HFFc6 (cell line): ENCODE measurements around the gene CUL3. TPM values are rescaled to one million over a fixed set of nuclear protein-coding genes. Genes with fewer than 3 reads are reported as not detected.

Source experiments
- DNase-seq: peaks from one replicate; pipeline ENCODE4 v3.0.0-alpha.2; 2018
- H3K27ac Mint-ChIP-seq: 2 replicates; pipeline ENCODE4 v1.8.0; 2020; ENCODE audit warnings: mild to moderate bottlenecking, mixed read lengths
- H3K27me3 Mint-ChIP-seq: 2 replicates; pipeline ENCODE4 v1.8.0; 2021; ENCODE audit warnings: mild to moderate bottlenecking, moderate library complexity, mixed read lengths; ENCODE audit not compliant: insufficient read depth
- H3K36me3 Mint-ChIP-seq: 2 replicates; pipeline ENCODE4 v1.8.0; 2021; ENCODE audit warnings: low read depth, mixed read lengths
- H3K4me1 Mint-ChIP-seq: 2 replicates; pipeline ENCODE4 v1.8.0; 2020; ENCODE audit warnings: low read depth, mixed read lengths
- H3K4me3 Mint-ChIP-seq: 2 replicates; pipeline ENCODE4 v1.8.0; 2020; ENCODE audit warnings: mild to moderate bottlenecking, moderate library complexity, mixed read lengths
- H3K9me3 Mint-ChIP-seq: 2 replicates; pipeline ENCODE4 v1.8.0; 2020; ENCODE audit warnings: mild to moderate bottlenecking, mixed read lengths
- total RNA-seq, 6 experiments: library from RNA; stranded (reverse); fragmentation: NEBNext Ultra II Directional; extraction: Animal tissue kit (Norgen Biotek cat#: 25700); gene quantifications; 2 replicates in 1 of 6; 3 replicates in 5 of 6; pipeline ENCODE4 v1.2.3, GENCODE V29; 2021
- TF ChIP-seq, protein P1 (sequence below): fragments of 200-600 bp; sonication (generic); IDR thresholded peaks from 2 replicates; pipeline ENCODE4 v1.5.0; 2021; ENCODE audit warnings: antibody characterized with exemption, mild to moderate bottlenecking

Gene CUL3
- total RNA-seq, 6 experiments from 2014 or later: 76.9 to 88.4 (median 83.3) TPM

- H3K27ac Mint-ChIP-seq: no peak overlapping the region
- H3K4me3 Mint-ChIP-seq: no peak overlapping the region
- TF ChIP-seq, protein P1, sequence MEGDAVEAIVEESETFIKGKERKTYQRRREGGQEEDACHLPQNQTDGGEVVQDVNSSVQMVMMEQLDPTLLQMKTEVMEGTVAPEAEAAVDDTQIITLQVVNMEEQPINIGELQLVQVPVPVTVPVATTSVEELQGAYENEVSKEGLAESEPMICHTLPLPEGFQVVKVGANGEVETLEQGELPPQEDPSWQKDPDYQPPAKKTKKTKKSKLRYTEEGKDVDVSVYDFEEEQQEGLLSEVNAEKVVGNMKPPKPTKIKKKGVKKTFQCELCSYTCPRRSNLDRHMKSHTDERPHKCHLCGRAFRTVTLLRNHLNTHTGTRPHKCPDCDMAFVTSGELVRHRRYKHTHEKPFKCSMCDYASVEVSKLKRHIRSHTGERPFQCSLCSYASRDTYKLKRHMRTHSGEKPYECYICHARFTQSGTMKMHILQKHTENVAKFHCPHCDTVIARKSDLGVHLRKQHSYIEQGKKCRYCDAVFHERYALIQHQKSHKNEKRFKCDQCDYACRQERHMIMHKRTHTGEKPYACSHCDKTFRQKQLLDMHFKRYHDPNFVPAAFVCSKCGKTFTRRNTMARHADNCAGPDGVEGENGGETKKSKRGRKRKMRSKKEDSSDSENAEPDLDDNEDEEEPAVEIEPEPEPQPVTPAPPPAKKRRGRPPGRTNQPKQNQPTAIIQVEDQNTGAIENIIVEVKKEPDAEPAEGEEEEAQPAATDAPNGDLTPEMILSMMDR: no peak
- H3K27me3 Mint-ChIP-seq: no peaks in the 10 kb centered on the region; the same call in 1 of the 2 replicates
- H3K4me1 Mint-ChIP-seq: peaks cover 25% of the 10 kb centered on the region
- H3K9me3 Mint-ChIP-seq: no peaks in the 10 kb centered on the region
- peaks cover 20% of the 10 kb centered on the region for H3K36me3 Mint-ChIP-seq
- DNase-seq: no peak
Observed at GRCh38 chr2:224552771-224553170, 32.4 kb downstream of the CUL3 start.

- H3K27ac Mint-ChIP-seq: no peak overlapping the region
- H3K4me3 Mint-ChIP-seq: no peak overlapping the region
- peaks cover 29% of the 10 kb centered on the region for H3K4me1 Mint-ChIP-seq
- no peaks in the 10 kb centered on the region for H3K9me3 Mint-ChIP-seq
- no peaks in the 10 kb centered on the region; the same call in 1 of the 2 replicates for H3K27me3 Mint-ChIP-seq
- no peak for DNase-seq
- TF ChIP-seq, protein P1: no peak
- peaks cover 27% of the 10 kb centered on the region for H3K36me3 Mint-ChIP-seq
Observed at GRCh38 chr2:224551693-224552092, 33.5 kb downstream of the CUL3 start.

DNA sequence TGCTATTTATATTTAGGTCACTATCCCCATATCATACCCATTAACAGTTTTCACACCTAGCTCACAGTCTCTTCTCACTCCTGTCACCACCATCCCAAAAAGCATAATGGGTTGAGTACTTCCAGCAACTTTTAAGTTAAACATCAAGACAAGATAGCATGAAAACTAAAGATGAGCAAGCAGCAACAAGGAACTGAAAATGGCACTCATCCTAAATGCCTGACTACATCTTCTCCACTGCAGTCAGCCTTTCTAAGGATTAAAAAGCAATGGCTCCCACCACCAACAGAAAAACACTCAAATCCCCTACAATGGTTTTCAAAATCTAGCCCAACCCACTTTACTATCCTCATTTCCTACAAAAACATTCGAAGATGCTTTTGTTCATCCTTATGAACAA is 38.2 kb downstream of the CUL3 start:
- Mint-ChIP-seq H3K4me1 (peaks cover 32% of the 10 kb centered on the region), H3K36me3 (peaks cover 12% of the 10 kb centered on the region), H3K9me3 (no peaks in the 10 kb centered on the region), H3K4me3 (no peak overlapping the region; the same call in 1 of the 2 replicates), H3K27me3 (no peaks in the 10 kb centered on the region), H3K27ac (peak overlapping the region; percentile 56)
- no peak for DNase-seq
- TF ChIP-seq, protein P1: no peak

DNA sequence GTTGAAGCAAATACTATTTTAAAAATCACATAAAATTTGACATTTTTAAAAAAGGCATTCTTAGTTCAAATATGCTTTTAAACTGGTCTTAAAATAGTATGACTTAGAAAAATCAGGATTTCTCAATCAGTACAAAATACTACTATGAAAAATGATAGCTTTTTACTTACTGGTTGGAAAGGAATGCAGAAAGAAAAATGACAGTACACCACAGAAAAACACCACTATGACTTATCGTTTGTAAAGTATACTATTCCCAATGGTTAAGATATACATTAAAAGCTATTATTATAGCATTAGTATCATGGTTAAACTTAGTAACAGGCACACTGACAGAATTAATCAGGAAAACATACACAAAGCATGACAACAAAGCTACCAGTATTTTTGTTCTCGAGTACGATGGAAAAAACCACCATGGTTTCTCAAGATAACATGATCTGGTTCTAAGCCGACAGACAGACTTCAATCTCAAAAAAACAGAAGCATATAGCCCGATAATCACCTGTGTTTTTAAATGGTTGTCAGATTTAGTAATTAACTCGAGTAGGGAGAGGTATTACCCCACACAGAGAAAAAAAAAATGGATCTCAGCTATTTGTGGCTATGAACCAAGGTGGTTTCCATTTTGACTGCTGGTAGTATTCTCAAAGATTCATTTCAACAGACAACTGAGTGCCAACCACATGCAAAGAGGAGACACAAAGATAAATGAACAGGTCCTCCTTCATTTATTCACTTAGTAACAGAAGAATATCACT is 39.1 kb downstream of the CUL3 start:
- peak overlapping the region; percentile 56 for H3K27ac Mint-ChIP-seq
- H3K36me3 Mint-ChIP-seq: peaks cover 20% of the 10 kb centered on the region
- no peaks in the 10 kb centered on the region for H3K9me3 Mint-ChIP-seq
- TF ChIP-seq, protein P1: no peak
- H3K4me1 Mint-ChIP-seq: peaks cover 32% of the 10 kb centered on the region
- H3K27me3 Mint-ChIP-seq: no peaks in the 10 kb centered on the region
- DNase-seq: peak; percentile 20
- no peak overlapping the region; the same call in 1 of the 2 replicates for H3K4me3 Mint-ChIP-seq

DNA sequence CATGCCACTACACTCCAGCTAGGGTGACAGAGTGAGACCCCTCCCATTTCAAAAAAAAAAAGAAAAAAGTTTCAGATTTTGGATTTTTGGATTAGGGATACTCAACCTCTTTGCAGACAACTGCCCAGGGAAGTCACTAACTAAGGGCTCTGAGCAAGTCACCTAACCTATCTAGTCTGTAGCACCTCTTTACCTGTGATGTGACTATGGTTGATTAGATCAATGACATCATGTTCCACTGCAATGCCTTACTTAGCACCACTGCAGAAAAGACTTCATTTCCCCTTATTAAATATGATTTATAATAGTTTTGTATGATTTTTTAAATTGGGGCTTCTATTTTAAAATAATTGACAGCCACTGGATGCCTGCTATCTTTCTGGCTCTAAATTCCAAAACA is 41.2 kb downstream of the CUL3 start:
- H3K9me3 Mint-ChIP-seq: no peaks in the 10 kb centered on the region
- H3K27ac Mint-ChIP-seq: no peak overlapping the region
- DNase-seq: no peak
- TF ChIP-seq, protein P1: no peak
- H3K4me1 Mint-ChIP-seq: peaks cover 32% of the 10 kb centered on the region
- H3K4me3 Mint-ChIP-seq: no peak overlapping the region
- no peaks in the 10 kb centered on the region for H3K27me3 Mint-ChIP-seq
- H3K36me3 Mint-ChIP-seq: peaks cover 41% of the 10 kb centered on the region
